Right kidney (tissue), 1 donor: ENCODE results near the gene CERKL.

Source experiments
- DNase-seq: peaks from one replicate; pipeline ENCODE4 v3.0.0-alpha.2; 2016

CERKL gene

GRCh38 chr2:181500201-181500600 is 156.7 kb downstream of the CERKL start:
- DNase-seq = no peak

DNA sequence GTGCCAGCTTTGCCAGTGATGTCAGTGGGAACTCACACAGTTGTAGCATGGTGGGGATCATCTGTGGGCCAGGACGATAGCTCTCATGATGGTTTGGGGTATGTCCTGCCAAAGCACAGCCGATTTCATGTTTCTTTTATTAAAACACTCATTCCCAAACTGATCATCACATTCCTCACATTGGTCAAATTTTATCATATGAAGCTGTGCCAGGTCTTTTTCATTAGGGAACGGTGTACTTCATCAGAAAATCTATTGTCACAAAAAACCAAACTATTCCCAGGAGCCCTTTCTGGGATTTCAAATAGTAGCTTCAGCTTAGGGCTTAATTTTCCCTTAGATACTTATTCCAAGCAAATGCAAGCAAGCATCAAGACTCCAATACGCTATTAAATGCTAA is 157.7 kb downstream of the CERKL start:
- no peak for DNase-seq
